ENCODE results near the gene SLC47A2.

SLC47A2 gene

DNA sequence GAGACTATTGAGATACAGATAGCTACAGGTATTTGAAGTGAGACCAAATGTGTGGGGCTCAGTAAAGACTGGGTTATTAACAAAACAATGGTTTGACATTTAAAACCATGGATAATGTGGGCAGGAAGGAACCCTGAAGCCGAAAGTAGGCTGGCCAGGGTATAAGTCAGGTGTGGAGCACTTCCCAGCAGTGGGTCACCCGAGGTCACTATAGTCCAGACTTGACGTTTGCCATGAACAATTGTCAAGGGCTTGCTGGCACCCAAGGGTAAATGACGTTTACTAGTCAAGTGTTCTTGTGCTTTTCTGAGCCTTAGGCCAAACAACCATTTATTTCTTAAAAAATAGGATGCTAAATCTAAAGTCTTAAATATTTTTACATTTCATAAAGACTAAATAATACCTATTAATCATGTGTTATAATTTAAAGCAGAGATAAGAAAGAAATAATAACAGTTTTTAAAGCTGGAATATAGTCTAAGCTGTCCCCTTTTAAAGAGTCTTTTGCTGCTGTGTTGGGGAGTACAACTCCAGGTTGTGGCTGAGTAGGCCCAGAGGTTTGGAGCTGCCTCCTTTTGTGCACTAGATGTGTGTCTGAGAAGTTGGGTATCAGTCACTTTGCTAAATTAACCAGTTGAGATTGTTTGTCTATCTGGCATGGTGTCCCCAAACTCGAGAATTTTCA lies 52.1 kb downstream of the SLC47A2 start:
- DNase-seq: no peak

DNA sequence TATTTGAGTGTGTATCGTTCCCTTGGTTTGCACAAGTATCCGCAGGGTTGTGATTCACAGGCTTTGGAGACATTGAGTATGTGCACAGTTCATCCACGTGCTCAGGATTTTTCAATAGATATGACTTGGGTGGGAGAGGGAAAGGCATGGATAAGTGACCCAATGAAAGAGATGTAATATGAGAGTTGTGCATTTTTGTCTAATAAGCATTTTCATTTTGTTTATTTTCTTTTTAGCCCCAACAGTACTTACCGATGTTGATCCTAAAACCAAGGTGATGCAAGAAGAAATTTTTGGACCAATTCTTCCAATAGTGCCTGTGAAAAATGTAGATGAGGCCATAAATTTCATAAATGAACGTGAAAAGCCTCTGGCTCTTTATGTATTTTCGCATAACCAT lies 53.3 kb downstream of the SLC47A2 start:
- DNase-seq: no peak

DNA sequence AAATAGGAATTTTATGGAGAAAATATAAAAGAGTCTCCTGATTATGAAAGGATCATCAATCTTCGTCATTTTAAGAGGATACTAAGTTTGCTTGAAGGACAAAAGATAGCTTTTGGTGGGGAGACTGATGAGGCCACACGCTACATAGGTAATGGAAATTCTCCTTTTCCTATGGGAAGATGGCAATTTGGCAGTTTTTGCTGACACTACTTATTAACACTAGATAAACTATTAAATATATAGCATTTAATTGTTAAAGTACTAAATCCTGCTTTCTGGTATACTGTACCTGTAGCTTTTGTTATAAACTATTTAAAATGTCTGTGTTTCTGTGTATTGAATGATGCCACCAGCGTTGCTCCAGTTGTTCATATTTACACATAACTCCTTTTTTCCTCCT lies 55.3 kb downstream of the SLC47A2 start:
- DNase-seq: no peak

DNA sequence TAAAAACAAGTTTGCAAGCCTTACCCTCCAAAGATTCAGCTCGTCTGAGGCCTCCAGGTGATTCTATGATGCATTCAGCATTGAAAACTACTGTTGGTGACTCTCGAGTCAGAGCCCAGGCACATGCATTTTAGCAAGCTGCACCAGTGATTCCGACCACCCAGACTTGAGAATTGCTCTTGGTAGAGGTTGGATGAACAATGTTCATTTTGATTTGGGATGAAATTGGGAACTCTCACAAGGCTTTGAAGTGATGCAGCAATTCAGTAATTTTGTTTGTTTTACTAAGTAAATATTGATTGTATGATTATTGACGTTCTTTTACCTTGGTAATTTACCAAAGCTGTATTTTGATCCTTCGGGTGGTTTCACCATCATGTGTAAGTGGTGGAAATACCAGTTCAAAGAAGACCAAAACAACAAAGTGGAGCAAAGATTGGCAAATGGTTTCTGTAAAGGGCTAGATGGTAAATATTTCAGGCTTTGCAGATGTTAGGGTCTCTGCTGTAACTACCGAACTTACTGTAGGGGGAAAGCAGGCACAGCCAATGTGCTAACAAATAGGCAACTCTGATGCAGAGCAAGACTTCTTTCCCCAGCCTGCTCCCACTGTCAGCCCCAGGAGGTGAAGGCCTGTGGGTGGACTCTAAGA lies 56.0 kb downstream of the SLC47A2 start:
- DNase-seq: no peak

DNA sequence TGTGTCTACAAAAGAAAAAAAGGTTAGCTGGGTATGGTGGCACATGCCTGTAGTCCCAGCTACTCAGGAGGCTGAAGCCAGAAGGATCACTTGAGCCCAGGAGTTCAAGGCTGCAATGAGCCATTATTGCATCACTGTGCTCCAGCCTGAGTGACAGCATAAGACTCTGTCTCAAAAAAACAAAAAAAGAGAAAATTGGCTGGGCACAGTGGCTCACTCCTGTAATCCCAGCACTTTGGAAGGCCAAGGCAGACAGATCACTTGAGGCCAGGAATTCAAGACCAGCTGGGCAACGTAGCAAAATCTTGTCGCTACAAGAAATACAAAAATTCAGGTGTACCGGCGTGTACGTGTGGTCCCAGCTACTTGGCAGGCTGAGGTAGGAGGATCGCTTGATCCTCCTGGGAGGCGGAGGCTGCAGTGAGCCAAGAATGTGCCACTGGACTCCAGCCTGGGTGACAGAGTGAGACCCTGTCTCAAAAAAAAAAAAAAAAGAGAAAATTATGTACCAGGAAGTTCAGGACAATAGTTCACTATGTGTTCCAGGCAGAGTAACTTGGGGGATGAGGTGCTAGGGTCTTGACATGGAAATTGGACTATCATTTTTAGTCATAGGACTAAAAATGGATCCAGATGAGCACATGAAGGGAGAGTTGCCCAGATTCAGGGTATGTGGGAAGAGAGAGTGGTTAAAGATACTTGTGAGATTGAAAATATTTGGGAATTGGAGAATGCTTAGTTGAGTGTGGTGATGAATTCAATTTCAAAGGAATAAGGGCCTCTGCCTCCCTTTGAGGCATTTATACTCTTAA lies 56.8 kb downstream of the SLC47A2 start:
- no peak for DNase-seq

DNA sequence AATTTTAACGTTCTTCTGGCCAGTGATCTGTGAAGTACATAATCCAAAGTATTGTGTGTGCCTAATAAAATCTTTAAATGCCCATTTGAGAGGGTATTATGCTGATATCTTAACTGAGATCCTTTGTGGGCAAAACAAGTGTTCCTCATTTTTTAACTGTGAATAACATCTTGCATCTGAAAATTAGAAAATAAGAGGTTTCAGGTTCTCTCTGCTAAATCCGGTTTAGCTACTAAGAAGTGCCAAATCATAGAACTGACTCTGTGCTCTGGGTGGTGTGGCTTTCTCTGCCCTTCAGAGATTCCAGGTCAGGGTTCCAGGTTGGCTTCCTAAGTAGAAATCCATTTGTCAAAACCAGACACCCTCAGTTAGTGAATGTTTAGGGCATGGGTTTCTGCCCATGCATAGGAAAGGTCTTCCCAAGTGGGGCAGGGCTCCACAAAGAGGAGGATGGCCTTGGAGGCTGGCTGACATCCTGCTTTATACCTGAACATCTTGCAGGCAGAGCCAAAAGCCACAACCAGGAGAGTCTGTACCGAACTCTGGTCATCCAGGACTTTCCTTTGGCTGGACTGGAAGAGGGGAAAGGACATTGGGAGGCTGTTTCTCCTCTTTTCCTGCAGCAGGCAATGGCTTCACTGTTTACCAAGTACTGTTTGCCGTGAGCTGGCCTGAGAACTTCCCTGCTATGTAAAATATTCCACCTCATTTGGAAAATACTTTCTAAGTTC lies 59.4 kb downstream of the SLC47A2 start:
- DNase-seq: no peak

DNA sequence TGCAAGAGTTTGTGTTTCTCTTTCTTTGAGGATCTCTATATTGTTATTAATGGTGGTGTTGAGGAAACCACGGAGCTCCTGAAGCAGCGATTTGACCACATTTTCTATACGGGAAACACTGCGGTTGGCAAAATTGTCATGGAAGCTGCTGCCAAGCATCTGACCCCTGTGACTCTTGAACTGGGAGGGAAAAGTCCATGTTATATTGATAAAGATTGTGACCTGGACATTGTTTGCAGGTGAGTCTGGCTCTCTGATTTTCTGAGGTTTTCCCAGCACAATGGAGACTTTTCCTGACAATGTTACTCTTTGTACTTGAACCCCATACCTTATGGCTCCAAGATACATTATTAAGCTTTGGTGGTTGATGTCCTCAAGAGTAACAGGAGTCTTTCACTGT lies 60.0 kb downstream of the SLC47A2 start:
- DNase-seq: no peak

DNA sequence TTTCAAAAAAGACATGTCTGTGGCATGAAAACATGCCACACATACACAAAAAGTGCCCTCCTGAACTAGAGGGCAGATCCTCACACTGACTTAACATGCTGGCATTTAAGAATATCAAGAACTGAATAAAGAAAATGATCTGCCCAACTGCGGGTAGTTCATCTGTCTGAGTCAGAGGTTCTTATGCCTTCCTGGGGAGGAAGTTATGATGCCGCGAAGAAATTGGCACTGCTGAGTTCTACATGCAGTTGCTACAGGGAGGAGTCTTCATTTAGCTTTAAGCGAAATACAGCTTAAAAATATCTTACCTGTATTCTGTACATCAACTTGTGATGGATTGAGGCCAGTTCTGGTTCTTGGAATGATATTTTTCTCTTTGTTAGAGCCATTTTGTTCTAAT lies 61.5 kb downstream of the SLC47A2 start:
- DNase-seq: no peak

DNA sequence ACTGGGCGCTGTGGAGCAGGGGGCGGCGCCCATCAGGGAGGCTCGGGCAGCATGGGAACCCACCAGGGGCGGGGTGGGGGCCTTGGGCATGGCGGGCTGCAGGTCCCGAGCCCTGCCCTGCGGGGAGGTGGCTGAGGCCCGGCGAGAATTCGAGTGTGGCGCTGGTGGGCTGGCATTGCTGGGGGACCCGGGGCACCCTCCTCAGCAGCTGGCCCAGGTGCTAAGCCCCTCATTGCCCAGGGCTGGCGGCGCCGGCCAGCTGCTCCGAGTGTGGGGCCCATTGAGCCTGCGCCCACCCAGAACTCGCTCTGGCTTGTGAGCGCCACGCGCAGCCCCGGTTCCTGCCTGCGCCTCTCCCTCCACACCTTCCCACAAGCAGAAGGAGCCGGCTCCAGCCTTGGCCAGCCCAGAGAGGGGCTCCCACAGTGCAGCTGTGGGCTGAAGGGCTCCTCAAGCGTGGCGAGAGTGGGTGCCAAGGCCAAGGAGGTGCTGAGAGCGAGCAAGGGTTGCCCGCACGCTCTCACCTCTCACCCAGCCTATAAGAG lies 62.0 kb downstream of the SLC47A2 start:
- no peak for DNase-seq

DNA sequence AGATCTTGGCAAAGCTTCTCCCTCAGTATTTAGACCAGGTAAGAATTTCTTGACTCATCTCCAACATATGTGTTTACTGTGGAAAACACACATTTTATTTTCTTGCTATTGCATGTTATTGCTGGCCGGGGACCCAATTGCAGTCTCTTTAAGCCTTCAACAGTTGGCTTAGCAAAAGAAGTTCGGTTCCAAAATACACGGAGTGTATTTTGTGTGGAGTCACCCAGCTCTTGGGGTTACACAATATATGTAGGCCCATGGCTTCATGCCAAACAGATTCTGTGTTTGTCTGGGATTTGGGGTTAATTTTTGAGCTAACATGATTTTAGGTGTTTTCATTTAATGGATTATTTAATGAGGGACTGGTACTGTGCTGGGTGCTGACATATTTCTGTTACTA lies 63.8 kb downstream of the SLC47A2 start:
- no peak for DNase-seq

DNA sequence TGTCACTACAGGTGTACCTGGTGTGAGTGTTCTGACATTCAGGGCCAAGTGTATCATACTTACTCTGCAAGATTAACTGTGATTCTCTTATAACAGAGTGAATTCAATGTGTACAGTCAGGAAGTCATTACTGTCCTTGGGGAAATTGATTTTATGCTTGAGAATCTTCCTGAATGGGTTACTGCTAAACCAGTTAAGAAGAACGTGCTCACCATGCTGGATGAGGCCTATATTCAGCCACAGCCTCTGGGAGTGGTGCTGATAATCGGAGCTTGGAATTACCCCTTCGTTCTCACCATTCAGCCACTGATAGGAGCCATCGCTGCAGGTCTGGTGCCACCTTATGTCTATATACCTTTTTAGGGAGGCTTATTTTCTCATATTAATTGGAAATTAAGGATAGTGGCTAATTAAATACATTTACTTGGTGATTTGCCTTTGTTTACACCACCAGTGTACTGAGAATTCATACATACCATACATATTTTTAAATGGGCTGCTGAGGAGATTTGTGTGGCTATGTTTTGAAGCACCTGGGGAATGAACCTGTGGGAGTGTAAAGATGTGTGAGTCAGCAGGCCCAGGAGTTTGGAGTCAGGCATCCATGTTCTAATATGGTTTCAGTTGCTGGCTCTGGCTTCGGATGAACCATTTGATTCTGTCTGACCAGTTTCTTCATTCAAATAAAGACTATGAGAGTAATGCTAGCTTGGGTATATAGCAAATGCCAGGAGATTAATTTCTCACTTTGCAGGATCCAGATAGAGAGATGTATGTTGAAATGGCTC lies 64.7 kb downstream of the SLC47A2 start:
- DNase-seq: peak; percentile 59

DNA sequence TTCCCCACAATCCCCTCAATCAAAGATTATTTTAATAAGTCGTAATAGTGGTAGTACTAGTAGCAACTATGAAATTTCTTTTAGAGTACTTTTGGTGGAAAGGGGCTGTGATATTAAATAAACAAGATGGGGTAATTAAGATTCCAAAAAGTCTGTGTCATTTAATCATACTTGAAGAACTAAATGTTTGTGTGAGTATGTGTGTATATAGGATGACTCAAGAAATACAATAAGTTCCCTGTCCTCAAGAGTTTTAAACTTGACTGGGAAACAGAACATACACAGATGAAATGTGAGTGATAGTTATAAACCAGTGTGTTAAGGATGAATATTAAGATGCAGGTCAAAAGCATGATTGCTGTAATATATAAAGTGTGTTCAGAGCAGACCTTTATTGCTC lies 65.6 kb downstream of the SLC47A2 start:
- no peak for DNase-seq

DNA sequence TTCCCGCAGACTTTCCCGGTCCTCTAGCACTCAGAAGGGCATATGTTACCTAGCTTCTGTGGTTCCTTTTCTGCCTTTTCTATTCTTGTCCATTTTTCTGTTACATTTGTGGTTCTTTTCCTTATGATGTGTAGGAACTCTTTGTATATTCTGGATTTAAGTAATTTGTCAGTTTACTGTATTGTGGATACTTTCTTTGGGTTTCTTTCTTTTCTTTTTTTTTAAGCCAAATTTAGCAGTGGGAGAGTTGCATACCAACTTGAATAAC lies 67.2 kb downstream of the SLC47A2 start:
- DNase-seq: no peak

DNA sequence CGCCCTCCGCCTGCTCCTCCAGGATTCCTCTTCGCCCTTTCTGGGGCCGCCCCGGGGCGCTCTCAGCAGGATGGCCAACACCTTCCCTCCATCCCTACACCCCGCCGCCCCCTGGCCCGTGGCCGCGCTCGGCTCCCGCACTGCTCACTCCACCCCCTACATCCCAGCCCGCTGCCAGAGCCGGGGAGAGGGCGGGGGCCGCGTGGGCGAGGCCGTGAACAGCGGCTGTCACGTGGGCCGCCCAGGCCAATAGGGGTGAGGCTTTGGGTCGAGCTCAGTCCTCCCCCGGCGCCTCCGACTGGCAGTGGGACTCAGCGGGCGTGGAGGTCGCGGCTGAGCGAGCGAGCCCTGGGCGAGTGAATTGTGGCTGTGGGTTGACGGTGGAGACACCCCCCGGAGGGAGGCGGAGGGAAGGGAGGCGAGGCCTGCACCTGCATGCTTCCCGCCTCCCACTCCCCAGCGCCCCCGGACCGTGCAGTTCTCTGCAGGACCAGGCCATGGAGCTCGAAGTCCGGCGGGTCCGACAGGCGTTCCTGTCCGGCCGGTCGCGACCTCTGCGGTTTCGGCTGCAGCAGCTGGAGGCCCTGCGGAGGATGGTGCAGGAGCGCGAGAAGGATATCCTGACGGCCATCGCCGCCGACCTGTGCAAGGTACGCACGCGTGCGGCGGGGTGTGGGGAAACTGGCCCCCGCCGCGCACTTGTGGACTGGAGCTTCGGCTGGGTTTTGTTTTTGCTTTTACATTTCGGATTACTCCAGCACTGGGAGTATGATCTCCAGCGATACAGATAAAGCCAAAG lies 67.7 kb downstream of the SLC47A2 start, which contains the start of gene ALDH3A2:
TSS of gene ALDH3A2 (plus strand) at position 277 of the 799 bp plus-strand sequence. CDS start at position 498, 221 bp downstream.
- peak; percentile 98 for DNase-seq

DNA sequence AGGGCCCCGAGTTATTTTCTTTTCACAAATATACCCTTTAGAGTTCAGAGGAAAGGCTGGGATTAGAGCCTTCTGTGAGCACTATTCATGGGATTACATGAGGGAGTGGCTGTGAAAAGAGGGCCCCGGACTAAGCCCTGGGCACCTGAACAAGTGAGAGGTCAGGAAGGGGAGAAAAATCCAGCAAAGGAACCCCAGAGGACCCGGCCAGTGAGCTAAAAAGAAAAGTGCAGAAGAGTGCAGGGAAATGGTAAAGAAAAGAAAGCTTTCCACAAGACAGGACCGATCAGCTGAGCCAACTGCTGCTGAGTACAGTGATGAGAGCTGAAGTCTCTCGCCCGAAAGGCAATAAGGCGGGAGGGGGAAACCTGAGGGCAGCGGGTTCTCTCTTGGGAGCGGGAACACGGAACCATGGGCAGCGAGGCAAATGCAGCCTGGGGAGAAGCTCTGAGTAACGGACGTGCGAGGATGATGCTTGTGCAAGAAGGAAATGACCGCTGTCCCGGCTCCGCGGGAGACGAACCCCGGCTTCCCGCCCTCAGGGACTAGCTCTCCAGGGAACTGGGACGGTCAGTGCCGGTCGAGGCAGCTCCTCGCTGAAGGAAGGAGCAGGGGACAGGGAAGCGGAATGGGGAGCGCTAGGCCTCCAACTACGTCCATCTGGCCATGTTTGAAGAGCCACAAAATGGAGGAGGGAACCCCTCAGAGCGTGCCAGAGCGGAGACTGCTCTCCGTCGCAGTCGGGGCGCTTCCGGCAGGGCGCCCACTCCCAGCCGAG lies 68.5 kb downstream of the SLC47A2 start:
- peak; percentile 71 for DNase-seq

DNA sequence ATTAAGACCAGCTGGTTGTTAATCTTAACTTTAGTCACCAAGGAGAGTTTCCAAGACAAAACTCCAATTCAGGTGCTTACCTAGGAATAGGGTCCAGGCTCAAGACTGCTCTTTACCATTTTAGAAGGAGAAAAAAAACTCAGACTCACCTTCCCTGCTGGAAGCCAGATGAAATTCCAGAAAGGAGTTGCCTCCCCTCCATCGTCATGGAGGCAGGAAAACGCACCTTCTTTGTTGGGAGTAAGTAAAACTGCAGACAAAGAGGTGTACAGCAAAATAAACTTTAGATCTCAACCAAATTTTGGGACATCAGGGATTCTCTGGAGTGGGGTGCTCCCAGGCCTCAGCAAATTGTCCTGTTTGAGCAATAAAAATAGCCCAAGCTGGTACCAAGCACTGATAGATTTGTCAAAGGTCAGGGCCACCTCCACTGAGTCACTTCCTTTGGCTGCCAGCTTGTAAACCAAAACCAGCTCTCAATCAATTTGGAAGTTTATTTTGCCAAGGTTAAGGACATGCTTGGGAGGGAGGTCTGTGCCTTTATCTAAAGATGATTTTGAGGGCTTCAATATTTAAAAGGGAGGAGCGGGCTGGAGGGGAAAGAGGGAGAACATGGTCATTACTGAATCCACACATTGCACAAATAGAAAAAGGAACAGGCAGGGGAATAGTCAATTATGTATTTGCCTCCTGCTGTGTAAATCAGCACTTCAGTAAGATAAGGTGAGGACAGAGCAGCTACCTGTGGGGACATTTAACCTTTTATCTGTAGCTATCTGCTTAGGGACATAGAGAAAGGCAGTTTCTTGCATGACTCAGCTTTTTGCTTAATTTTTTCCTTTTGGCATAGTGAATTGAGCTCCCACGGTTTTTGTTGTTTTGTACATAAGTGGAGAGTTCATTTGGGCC lies 69.3 kb downstream of the SLC47A2 start:
- peak; percentile 53 for DNase-seq

DNA sequence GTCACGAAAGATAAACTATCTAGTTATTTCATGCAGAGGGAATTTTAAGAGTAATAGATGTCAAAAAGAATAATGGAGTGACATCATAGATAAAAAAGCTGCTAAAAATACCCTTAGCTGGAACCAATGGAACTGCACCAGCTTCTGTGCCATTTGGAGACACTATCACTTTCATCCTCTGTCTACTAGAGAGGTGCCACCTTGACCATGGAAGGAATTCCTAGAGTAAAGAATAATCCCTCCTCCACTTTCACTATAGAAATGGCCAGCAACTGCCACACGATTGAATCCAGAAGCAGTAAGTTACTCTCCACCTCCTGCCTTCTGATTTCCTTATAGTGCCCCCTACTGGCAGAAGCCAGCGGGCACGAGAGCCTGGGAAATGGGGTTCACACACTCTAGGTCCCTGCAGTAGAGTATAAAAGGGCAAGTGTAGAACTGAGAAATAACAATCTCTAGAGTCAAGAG lies 70.6 kb downstream of the SLC47A2 start:
- DNase-seq: peak; percentile 83

DNA sequence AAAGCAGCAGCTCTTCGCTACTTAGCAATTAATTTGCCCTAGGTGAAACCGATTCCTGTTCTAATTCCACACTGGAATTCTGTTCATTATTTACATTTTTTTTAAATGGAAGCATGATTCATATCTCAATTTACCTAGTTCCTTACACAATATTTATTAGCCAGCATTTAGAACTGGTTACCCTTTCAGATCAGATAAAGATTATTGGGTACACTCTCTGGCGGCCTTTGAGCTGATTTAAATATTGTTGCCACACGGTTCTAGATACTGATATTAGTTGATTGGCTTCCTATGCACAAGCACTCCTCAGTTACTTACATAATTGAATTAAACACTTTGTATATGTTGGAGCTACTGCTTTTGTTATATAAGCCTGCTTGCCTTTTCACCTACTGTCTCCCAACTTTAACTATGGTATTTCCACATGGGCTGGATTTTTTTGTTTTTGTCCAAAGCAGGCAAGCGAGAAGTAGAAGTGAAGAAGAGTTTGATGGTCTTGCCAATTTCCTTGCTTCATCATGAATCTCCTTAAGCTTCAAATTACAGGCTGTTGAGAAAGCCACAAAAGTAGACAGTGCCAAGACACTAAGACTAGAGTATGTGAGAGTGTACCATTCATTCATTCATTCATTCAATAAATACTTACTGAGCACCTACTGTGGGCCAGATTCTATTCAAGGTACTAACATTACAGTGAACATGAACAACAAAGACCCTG lies 71.7 kb downstream of the SLC47A2 start:
- DNase-seq: peak; percentile 48

Measured in NCI-H226 (cell line).